Progenitor cell of endocrine pancreas (in vitro differentiated cells): ENCODE results near the gene WDFY2. TPM values are rescaled to one million over a fixed set of nuclear protein-coding genes. Genes with fewer than 3 reads are reported as not detected.

Source experiments
- DNase-seq: peaks from one replicate; pipeline ENCODE4 v3.0.0; 2021; ENCODE audit warnings: low spot score; ENCODE audit not compliant: unreplicated experiment
- H3K27ac Mint-ChIP-seq: 2 replicates; pipeline ENCODE4 v1.8.0; 2021; ENCODE audit warnings: mild to moderate bottlenecking, moderate library complexity, mixed read lengths
- H3K27me3 Mint-ChIP-seq: 2 replicates; pipeline ENCODE4 v1.8.0; 2021; ENCODE audit warnings: mixed read lengths
- H3K36me3 Mint-ChIP-seq: 2 replicates; pipeline ENCODE4 v1.8.0; 2022; ENCODE audit warnings: mixed read lengths; ENCODE audit not compliant: insufficient read depth
- H3K4me1 Mint-ChIP-seq: 2 replicates; pipeline ENCODE4 v1.8.0; 2021; ENCODE audit warnings: low read depth, mixed read lengths
- H3K4me3 Mint-ChIP-seq: 2 replicates; pipeline ENCODE4 v1.8.0; 2021; ENCODE audit warnings: low read depth, mild to moderate bottlenecking, moderate library complexity, mixed read lengths
- H3K9me3 Mint-ChIP-seq: 2 replicates; pipeline ENCODE4 v1.8.0; 2021; ENCODE audit warnings: low read depth, mixed read lengths
- CTCF ChIP-seq: fragments of 200-600 bp; sonication (generic); IDR thresholded peaks from one replicate; pipeline ENCODE4 v1.5.0; 2021; ENCODE audit warnings: antibody characterized with exemption, mild to moderate bottlenecking; ENCODE audit not compliant: unreplicated experiment
- total RNA-seq: library from RNA; stranded (reverse); gene quantifications from 2 replicates; pipeline ENCODE4 v1.2.1, GENCODE V29; 2021

The WDFY2 gene
- total RNA-seq, 1 donor from 2014 or later = 17.2 TPM

- TF ChIP-seq CTCF = no peak
- no peak overlapping the region for H3K4me3 Mint-ChIP-seq
- H3K36me3 Mint-ChIP-seq = no peaks in the 10 kb centered on the region
- no peaks in the 10 kb centered on the region for H3K9me3 Mint-ChIP-seq
- H3K4me1 Mint-ChIP-seq = peaks cover 14% of the 10 kb centered on the region
- DNase-seq = no peak
- H3K27ac Mint-ChIP-seq = no peak overlapping the region
- H3K27me3 Mint-ChIP-seq = no peaks in the 10 kb centered on the region
These were observed 41.5 kb downstream of the WDFY2 start for GRCh38 chr13:51625555-51626345.

GRCh38 chr13:51626749-51627148, 42.5 kb downstream of the WDFY2 start:
- no peak overlapping the region for H3K4me3 Mint-ChIP-seq
- peaks cover 12% of the 10 kb centered on the region for H3K4me1 Mint-ChIP-seq
- no peak for TF ChIP-seq CTCF
- no peaks in the 10 kb centered on the region for H3K36me3 Mint-ChIP-seq
- H3K27ac Mint-ChIP-seq = no peak overlapping the region
- H3K9me3 Mint-ChIP-seq = no peaks in the 10 kb centered on the region
- H3K27me3 Mint-ChIP-seq = no peaks in the 10 kb centered on the region
- DNase-seq = no peak

- Mint-ChIP-seq H3K27me3 (no peaks in the 10 kb centered on the region), H3K9me3 (no peaks in the 10 kb centered on the region), H3K27ac (no peak overlapping the region), H3K36me3 (no peaks in the 10 kb centered on the region), H3K4me1 (peaks cover 23% of the 10 kb centered on the region), H3K4me3 (no peak overlapping the region)
- no peak for DNase-seq
- TF ChIP-seq CTCF = no peak
These were observed 44.0 kb downstream of the WDFY2 start for GRCh38 chr13:51628059-51628852.

GRCh38 chr13:51629491-51630287, 45.4 kb downstream of the WDFY2 start:
- DNase-seq = no peak
- H3K9me3 Mint-ChIP-seq = no peaks in the 10 kb centered on the region
- H3K36me3 Mint-ChIP-seq = no peaks in the 10 kb centered on the region
- H3K27ac Mint-ChIP-seq = no peak overlapping the region
- H3K4me1 Mint-ChIP-seq = peaks cover 14% of the 10 kb centered on the region
- no peaks in the 10 kb centered on the region for H3K27me3 Mint-ChIP-seq
- no peak for TF ChIP-seq CTCF
- no peak overlapping the region for H3K4me3 Mint-ChIP-seq

GRCh38 chr13:51630288-51630615, 46.0 kb downstream of the WDFY2 start:
- no peak for TF ChIP-seq CTCF
- no peak for DNase-seq
- Mint-ChIP-seq H3K4me1 (peaks cover 13% of the 10 kb centered on the region), H3K9me3 (no peaks in the 10 kb centered on the region), H3K27ac (no peak overlapping the region), H3K36me3 (no peaks in the 10 kb centered on the region), H3K27me3 (no peaks in the 10 kb centered on the region), H3K4me3 (no peak overlapping the region)
